H1 (cell line): ENCODE data around the gene TBC1D2B. TPM values are rescaled to one million over a fixed set of nuclear protein-coding genes. Genes with fewer than 3 reads are reported as not detected.

Experiments used
- CTCF ChIA-PET: fragments of 300-600 bp; sonication (Branson Sonifier 250); formaldehyde crosslinking; loops from one replicate; lab custom pipeline; 2021; ENCODE audit not compliant: partially characterized antibody; lab: Charles Lee
- POLR2A ChIA-PET: fragments of 300-600 bp; sonication (Branson Sonifier 250); formaldehyde crosslinking; loops from one replicate; lab custom pipeline; 2021; ENCODE audit warnings: inconsistent platforms; ENCODE audit not compliant: partially characterized antibody; lab: Charles Lee
- DNase-seq, 2 experiments: peaks; one replicate each; pipeline versions ENCODE4 v3.0.0 to v3.0.0-alpha.2; 2010 to 2022; ENCODE audit warnings: low spot score in 2 of 2, low read depth in 1 of 2, mixed read lengths in 1 of 2
- FAIRE-seq: peaks from 2 replicates; lab custom pipeline; 2011; peaks lifted over from hg19 to GRCh38; lab: Jason Lieb, UNC
- H2AFZ ChIP-seq: 2 replicates; pipeline ENCODE4 v1.8.1; 2012; ENCODE audit warnings: low read length, inconsistent platforms
- H2AK5ac ChIP-seq: 2 replicates; pipeline ENCODE4 v1.6.1; 2013; ENCODE audit warnings: low read depth, low read length
- H2BK120ac ChIP-seq: replicated peaks from 2 replicates; pipeline ENCODE3; 2013; ENCODE audit warnings: low read depth, low read length, inconsistent platforms
- H2BK12ac ChIP-seq: 2 replicates; pipeline ENCODE4 v1.6.1; 2013; ENCODE audit warnings: low read depth, low read length
- H2BK15ac ChIP-seq: 2 replicates; pipeline ENCODE4 v1.6.1; 2013; ENCODE audit warnings: low read length
- H2BK20ac ChIP-seq: 2 replicates; pipeline ENCODE4 v1.6.1; 2013; ENCODE audit warnings: low read length
- H2BK5ac ChIP-seq: 2 replicates; pipeline ENCODE4 v1.6.1; 2013; ENCODE audit warnings: low read depth, low read length
- H3K14ac ChIP-seq: 2 replicates; pipeline ENCODE4 v1.6.1; 2013; ENCODE audit warnings: inconsistent platforms; ENCODE audit not compliant: insufficient read length
- H3K18ac ChIP-seq: 2 replicates; pipeline ENCODE4 v1.6.1; 2013; ENCODE audit warnings: low read length; ENCODE audit errors: extremely low read depth
- H3K23ac ChIP-seq: 2 replicates; pipeline ENCODE4 v1.6.1; 2013; ENCODE audit warnings: inconsistent platforms; ENCODE audit not compliant: insufficient read length
- H3K23me2 ChIP-seq: 2 replicates; pipeline ENCODE4 v1.6.1; 2013; ENCODE audit warnings: low read depth, low read length
- H3K27ac ChIP-seq: 2 replicates; pipeline ENCODE4 v1.6.1; 2011; ENCODE audit warnings: low read depth, low read length, inconsistent platforms
- H3K27me3 ChIP-seq, 4 experiments: replicated peaks in 1 of 4; 1 replicate in 1 of 4; 2 replicates in 3 of 4; pipeline versions ENCODE4 v1.6.1 to v1.8.1; 2011 to 2013; ENCODE audit warnings: low read length in 3 of 4, mild to moderate bottlenecking in 3 of 4, inconsistent platforms in 2 of 4, mixed read lengths in 2 of 4, moderate library complexity in 1 of 4; ENCODE audit not compliant: control insufficient read depth in 3 of 4, insufficient read depth in 3 of 4; ENCODE audit errors: extremely low read depth in 1 of 4
- H3K36me3 ChIP-seq, 4 experiments: 2 replicates each; pipeline versions ENCODE4 v1.6.1 to v1.8.1; 2011 to 2013; ENCODE audit warnings: mild to moderate bottlenecking in 4 of 4, low read length in 3 of 4, moderate library complexity in 2 of 4, control low read depth in 1 of 4, inconsistent platforms in 1 of 4; ENCODE audit not compliant: insufficient read depth in 4 of 4, control insufficient read depth in 2 of 4
- H3K4ac ChIP-seq: replicated peaks from 2 replicates; pipeline ENCODE3; 2013; ENCODE audit warnings: low read length, low read depth, mixed read lengths, inconsistent platforms; ENCODE audit not compliant: insufficient read length
- H3K4me1 ChIP-seq, 4 experiments: replicated peaks in 1 of 4; 1 replicate in 1 of 4; 2 replicates in 3 of 4; pipeline versions ENCODE4 v1.6.1 to v1.8.1; 2011 to 2013; ENCODE audit warnings: low read length in 3 of 4, inconsistent platforms in 2 of 4, mixed read lengths in 1 of 4; ENCODE audit not compliant: insufficient read depth in 4 of 4, control insufficient read depth in 3 of 4
- H3K4me2 ChIP-seq, 2 experiments: 2 replicates each; pipeline versions ENCODE4 v1.6.1 to v1.8.1; 2011 to 2013; ENCODE audit warnings: low read depth in 2 of 2, low read length in 2 of 2, control low read depth in 1 of 2, inconsistent platforms in 1 of 2, mild to moderate bottlenecking in 1 of 2; ENCODE audit not compliant: insufficient read depth in 1 of 2
- H3K4me3 ChIP-seq, 4 experiments: fragments of 200-600, 300-600 bp in 1 of 4; sonication (generic), shearing (Covaris generic), sonication (Bioruptor Twin) in 1 of 4; 2 replicates each; pipeline versions ENCODE4 v1.5.1 to v1.8.1; 2011 to 2016; ENCODE audit warnings: low read length in 4 of 4, low read depth in 3 of 4, control low read depth in 2 of 4, inconsistent platforms in 2 of 4, mild to moderate bottlenecking in 2 of 4, mixed read lengths in 1 of 4, moderate library complexity in 1 of 4; ENCODE audit not compliant: insufficient read depth in 2 of 4; ENCODE audit errors: extremely low read depth in 1 of 4
- H3K56ac ChIP-seq: replicated peaks from 2 replicates; pipeline ENCODE3; 2013; ENCODE audit warnings: low read depth, mild to moderate bottlenecking, mixed read lengths, low read length, inconsistent platforms; ENCODE audit not compliant: insufficient read length
- H3K79me1 ChIP-seq: 2 replicates; pipeline ENCODE4 v1.6.1; 2013; ENCODE audit warnings: low read depth, low read length, control low read depth
- H3K79me2 ChIP-seq, 2 experiments: 2 replicates each; pipeline versions ENCODE4 v1.6.1 to v1.8.1; 2012 to 2013; ENCODE audit warnings: low read length in 2 of 2, mild to moderate bottlenecking in 2 of 2, inconsistent platforms in 1 of 2; ENCODE audit not compliant: insufficient read depth in 2 of 2, control insufficient read depth in 1 of 2
- H3K9ac ChIP-seq, 4 experiments: replicated peaks in 1 of 4; 1 replicate in 1 of 4; 2 replicates in 3 of 4; pipeline versions ENCODE4 v1.6.1 to v1.8.1; 2011 to 2013; ENCODE audit warnings: low read depth in 3 of 4, low read length in 3 of 4, control low read depth in 2 of 4, mild to moderate bottlenecking in 2 of 4, moderate library complexity in 2 of 4, inconsistent platforms in 1 of 4; ENCODE audit errors: extremely low read depth in 1 of 4
- H3K9me3 ChIP-seq, 2 experiments: 2 replicates each; pipeline versions ENCODE4 v1.6.1 to v1.8.1; 2012 to 2013; ENCODE audit warnings: mild to moderate bottlenecking in 2 of 2, moderate library complexity in 2 of 2, control low read depth in 1 of 2, inconsistent platforms in 1 of 2, low read depth in 1 of 2, low read length in 1 of 2, mixed read lengths in 1 of 2; ENCODE audit not compliant: insufficient read depth in 2 of 2
- H4K20me1 ChIP-seq, 2 experiments: replicated peaks in 1 of 2; 2 replicates each; pipeline versions ENCODE3 to v1.8.1; 2011 to 2013; ENCODE audit warnings: inconsistent platforms in 2 of 2, low read length in 2 of 2, mild to moderate bottlenecking in 1 of 2; ENCODE audit not compliant: insufficient read depth in 2 of 2, control insufficient read depth in 1 of 2
- H4K5ac ChIP-seq: 2 replicates; pipeline ENCODE4 v1.6.1; 2013; ENCODE audit warnings: low read length, low read depth, mixed read lengths, inconsistent platforms; ENCODE audit not compliant: insufficient read length
- H4K8ac ChIP-seq: 2 replicates; pipeline ENCODE4 v1.8.0; 2013; ENCODE audit warnings: mild to moderate bottlenecking, moderate library complexity, low read length, inconsistent platforms; ENCODE audit not compliant: insufficient read depth; ENCODE audit errors: extremely low read depth
- H4K91ac ChIP-seq: replicated peaks from 2 replicates; pipeline ENCODE3; 2013; ENCODE audit warnings: low read length, mixed read lengths, inconsistent platforms; ENCODE audit not compliant: insufficient read length
- POLR2AphosphoS5 ChIP-seq: IDR thresholded peaks from 2 replicates; pipeline ENCODE4 v1.6.1; 2011; ENCODE audit warnings: low read depth, low read length
- WGBS, 2 experiments: shearing (Covaris generic) in 1 of 2; methylation state at CpG; one replicate each; pipeline versions ENCODE4 v1.1.6 to v1.1.7; 2013 to 2015; ENCODE audit warnings: low lambda C conversion rate in 2 of 2, mixed read lengths in 2 of 2, inconsistent platforms in 1 of 2, low coverage in 1 of 2, missing lambda C conversion rate in 1 of 2; ENCODE audit not compliant: insufficient replicate concordance in 2 of 2, insufficient coverage in 1 of 2, insufficient read length in 1 of 2; ENCODE audit errors: extremely low coverage in 1 of 2, missing lambda C conversion rate in 1 of 2; 5-methylcytosine and 5-hydroxymethylcytosine counted together
- polyA plus RNA-seq, 7 experiments: library from polyadenylated mRNA; depleted of rRNA in 3 of 7; stranded (reverse) in 5 of 7; unstranded in 2 of 7; fragments of >200 nt in 5 of 7; fragments of 200-250 nt in 2 of 7; gene quantifications; 1 replicate in 5 of 7; 2 replicates in 1 of 7; 4 replicates in 1 of 7; pipeline versions ENCODE4 v1.2.1 to v1.2.3, GENCODE V29; 2011 to 2013; ENCODE audit warnings: missing spikeins in 2 of 7, mixed read lengths in 2 of 7
- total RNA-seq: library from RNA; stranded (reverse); fragmentation: NEBNext Ultra II Directional; extraction: Animal tissue kit (Norgen Biotek cat#: 25700); gene quantifications from 2 replicates; pipeline ENCODE4 v1.2.1, GENCODE V29; 2021

The TBC1D2B gene
- total and polyA plus RNA-seq, 2 of the 8 experiments (the other 6 are each of a cell fraction or from before 2014, with no cell fraction given), result 11.9 to 19.5 TPM

GRCh38 chr15:77964193-77964592 is 113.3 kb downstream of the TBC1D2B start:
- H3K18ac ChIP-seq, result no peak overlapping the region
- H3K36me3 ChIP-seq, result no peaks in the 10 kb centered on the region
- no peak overlapping the region for H4K91ac ChIP-seq
- 83% methylated on average over 1 of the region's 1 CpG; no CpG with 5 or more reads in 1 of the 2 experiments for WGBS, 2 experiments
- H3K4me1 ChIP-seq, result peaks cover 0 to 3% (median 1%) of the 10 kb centered on the region in 4 experiments; a peak in 4 of 7 replicates
- H2BK5ac ChIP-seq, result no peak overlapping the region
- H4K20me1 ChIP-seq, result no peaks in the 10 kb centered on the region
- no peak overlapping the region for H2AK5ac ChIP-seq
- no peak overlapping the region for H3K9ac ChIP-seq
- H3K79me1 ChIP-seq, result no peaks in the 10 kb centered on the region
- H3K14ac ChIP-seq, result no peak overlapping the region
- H4K8ac ChIP-seq, result no peak overlapping the region
- no peaks in the 10 kb centered on the region; a peak in 1 of 7 replicates for H3K27me3 ChIP-seq
- no peak for FAIRE-seq
- H3K4me3 ChIP-seq, result no peak overlapping the region
- H3K56ac ChIP-seq, result no peak overlapping the region
- no peak overlapping the region for H2AFZ ChIP-seq
- H3K4ac ChIP-seq, result no peak overlapping the region
- DNase-seq, result no peak
- H3K23me2 ChIP-seq, result no peaks in the 10 kb centered on the region
- no peak overlapping the region for H4K5ac ChIP-seq
- H3K79me2 ChIP-seq, result no peaks in the 10 kb centered on the region
- no peak overlapping the region for H3K27ac ChIP-seq
- H3K9me3 ChIP-seq, result no peaks in the 10 kb centered on the region
- no peak overlapping the region for H2BK15ac ChIP-seq
- ChIA-PET CTCF (interaction anchor here (0.6 to 1.5 kb wide), 8 partner anchors 36 to 888 kb away, joined by 3 to 7 read pairs (median 3); no protein-coding TSS in a partner anchor), POLR2A (no interaction called here)
- no peak overlapping the region for H2BK120ac ChIP-seq
- no peak overlapping the region for H3K23ac ChIP-seq
- TF ChIP-seq POLR2AphosphoS5, result no peak
- no peak overlapping the region for H2BK20ac ChIP-seq
- H2BK12ac ChIP-seq, result no peak overlapping the region
- H3K4me2 ChIP-seq, result no peak overlapping the region
